Measurements from ENCODE around the gene EXPH5.

DNA sequence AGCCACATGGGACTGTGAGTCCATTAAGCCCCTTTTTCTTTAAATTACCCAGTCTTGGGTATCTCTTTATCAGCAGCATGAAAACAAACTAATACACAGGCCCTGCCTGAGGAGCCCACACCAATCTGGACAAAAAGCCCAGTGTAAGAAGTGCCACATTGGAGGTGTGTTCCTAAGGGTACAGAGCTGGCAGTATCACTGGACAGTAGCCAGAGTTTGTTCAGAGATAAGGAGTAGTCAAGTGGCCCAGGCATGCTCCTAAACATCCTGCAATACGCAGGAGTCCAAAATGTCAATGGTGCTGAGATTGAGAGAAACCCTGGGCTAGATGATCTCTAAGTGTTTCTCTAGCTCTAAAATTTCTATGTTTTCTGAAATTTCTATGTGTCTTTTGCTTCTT lies 68.4 kb downstream of the EXPH5 start:
- TF ChIP-seq, protein P1, sequence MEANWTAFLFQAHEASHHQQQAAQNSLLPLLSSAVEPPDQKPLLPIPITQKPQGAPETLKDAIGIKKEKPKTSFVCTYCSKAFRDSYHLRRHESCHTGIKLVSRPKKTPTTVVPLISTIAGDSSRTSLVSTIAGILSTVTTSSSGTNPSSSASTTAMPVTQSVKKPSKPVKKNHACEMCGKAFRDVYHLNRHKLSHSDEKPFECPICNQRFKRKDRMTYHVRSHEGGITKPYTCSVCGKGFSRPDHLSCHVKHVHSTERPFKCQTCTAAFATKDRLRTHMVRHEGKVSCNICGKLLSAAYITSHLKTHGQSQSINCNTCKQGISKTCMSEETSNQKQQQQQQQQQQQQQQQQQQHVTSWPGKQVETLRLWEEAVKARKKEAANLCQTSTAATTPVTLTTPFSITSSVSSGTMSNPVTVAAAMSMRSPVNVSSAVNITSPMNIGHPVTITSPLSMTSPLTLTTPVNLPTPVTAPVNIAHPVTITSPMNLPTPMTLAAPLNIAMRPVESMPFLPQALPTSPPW (CRISPR knock-in tag; IDR thresholded peaks at IDR 0.05): no peak
- no peak for TF ChIP-seq FOXJ2 (tag; IDR thresholded peaks at IDR 0.05)
- TF ChIP-seq MEIS2 (IDR thresholded peaks at IDR 0.05; ENCODE audit: partially characterized antibody): no peak
- TF ChIP-seq NFYB (IDR thresholded peaks at IDR 0.05; ENCODE audit: extremely low read depth, insufficient read length): no peak
- no peak for TF ChIP-seq MTA2 (IDR thresholded peaks at IDR 0.05; ENCODE audit: low read depth)
